HG03103 (cell line): ENCODE results near the gene DOCK8.
A peak's percentile ranks its signal among the peaks of the same experiment; 100 is the strongest.
"Not testable (repeated sequence)": the region's sequence is repeated elsewhere in the genome, so short reads cannot be mapped to it uniquely, and the experiment has no call there.

Experiments used
- ATAC-seq: cut with Tn5 transposase; IDR thresholded peaks from one replicate; pipeline ENCODE4 v1.9.1; 2021; ENCODE audit warnings: low read depth; ENCODE audit not compliant: unreplicated experiment

The DOCK8 gene

GRCh38 chr9:214648-215493 is at the start of gene DOCK8:
Gene DOCK8, plus strand, starts transcription at chr9:214865. Its CDS starts 112 bp downstream, at chr9:214977.
- ATAC-seq = peak; percentile 72

- ATAC-seq = not testable (repeated sequence)
Observed at GRCh38 chr9:169757-170156, 44.9 kb upstream of the DOCK8 start.

GRCh38 chr9:178140-178825 is 36.4 kb upstream of the DOCK8 start:
- not testable (repeated sequence) for ATAC-seq

- not testable (repeated sequence) for ATAC-seq
Observed at GRCh38 chr9:178970-179383, 35.7 kb upstream of the DOCK8 start, which contains the start of gene ZNG1A. Gene ZNG1A, minus strand, starts transcription at chr9:179056. Its CDS starts 87 bp downstream, at chr9:178969.

- ATAC-seq = not testable (repeated sequence)
Observed at GRCh38 chr9:199601-200000, 15.1 kb upstream of the DOCK8 start.

GRCh38 chr9:206481-206880 is 8.2 kb upstream of the DOCK8 start:
- no peak for ATAC-seq

- ATAC-seq = no peak
Observed at GRCh38 chr9:209143-209758, 5.4 kb upstream of the DOCK8 start.

GRCh38 chr9:211036-211435 is 3.6 kb upstream of the DOCK8 start:
- no peak for ATAC-seq

GRCh38 chr9:211557-211956 is 3.1 kb upstream of the DOCK8 start:
- no peak for ATAC-seq

- no peak for ATAC-seq
Observed at GRCh38 chr9:212297-212696, 2.4 kb upstream of the DOCK8 start.

- not testable (repeated sequence) for ATAC-seq
Observed at GRCh38 chr9:213901-214300, 764 bp upstream of the DOCK8 start.

- ATAC-seq = no peak
Observed at GRCh38 chr9:214351-214647, 366 bp upstream of the DOCK8 start.

GRCh38 chr9:215631-216155 is 1.0 kb downstream of the DOCK8 start:
- no peak for ATAC-seq

GRCh38 chr9:216866-217265 is 2.2 kb downstream of the DOCK8 start:
- ATAC-seq = no peak

GRCh38 chr9:217950-218349 is 3.3 kb downstream of the DOCK8 start:
- ATAC-seq = no peak

GRCh38 chr9:219036-219435 is 4.4 kb downstream of the DOCK8 start:
- ATAC-seq = not testable (repeated sequence)

GRCh38 chr9:219670-220365 is 5.2 kb downstream of the DOCK8 start:
- ATAC-seq = no peak

- no peak for ATAC-seq
Observed at GRCh38 chr9:221989-222776, 7.5 kb downstream of the DOCK8 start.

- ATAC-seq = no peak
Observed at GRCh38 chr9:223152-223551, 8.5 kb downstream of the DOCK8 start.

GRCh38 chr9:224026-224425 is 9.4 kb downstream of the DOCK8 start:
- no peak for ATAC-seq
